GM12872 (cell line): ENCODE results near the gene DAB1.

ENCODE experiments used
- CTCF ChIP-seq: IDR thresholded peaks from 3 replicates; pipeline ENCODE4 v1.5.1; 2011; ENCODE audit warnings: low read depth, mild to moderate bottlenecking, low read length, moderate library complexity; ENCODE audit not compliant: insufficient read depth

Gene DAB1

DNA sequence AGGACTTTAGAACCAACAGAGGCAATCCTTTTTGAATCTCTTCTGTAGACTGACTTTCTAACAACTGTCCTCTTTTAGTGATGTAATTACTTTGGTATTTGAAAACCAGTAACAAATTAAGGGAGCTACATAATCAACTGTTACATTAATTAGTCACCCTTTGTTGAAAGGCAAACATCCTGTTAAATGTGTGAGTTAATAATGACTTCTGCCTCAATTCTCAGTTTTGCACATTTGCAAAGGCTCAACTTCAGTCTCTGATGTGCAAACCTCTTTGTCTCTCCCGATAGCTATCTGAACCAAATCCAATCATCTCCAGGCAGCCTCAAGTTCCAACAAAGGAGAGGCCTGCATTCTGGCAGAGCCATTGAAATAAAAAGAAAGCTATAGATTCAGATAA lies 322.7 kb downstream of the DAB1 start:
- no peak for TF ChIP-seq CTCF

- no peak for TF ChIP-seq CTCF
Measured at GRCh38 chr1:57094749-57095148, 329.1 kb downstream of the DAB1 start.

DNA sequence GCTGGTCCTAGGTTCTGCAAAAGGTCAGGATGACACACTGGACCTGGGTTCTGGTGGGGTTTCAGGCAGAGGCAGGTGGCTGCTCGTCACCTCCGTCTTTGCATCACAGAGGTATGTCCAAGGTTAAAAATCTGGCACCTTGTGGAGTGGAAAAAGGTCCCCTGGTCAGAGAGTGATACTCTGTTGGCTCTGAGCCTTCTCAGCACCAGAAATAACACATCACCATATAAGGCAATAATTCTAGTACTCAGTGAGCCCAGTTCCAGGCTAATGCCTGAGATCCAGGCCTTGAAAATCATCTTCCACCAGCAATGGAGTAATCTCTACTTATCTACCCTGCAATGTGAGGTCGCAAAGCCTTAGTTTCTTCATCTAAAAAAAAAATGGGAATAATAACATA lies 330.7 kb downstream of the DAB1 start:
- no peak for TF ChIP-seq CTCF

GRCh38 chr1:57091642-57092041 lies 332.2 kb downstream of the DAB1 start:
- TF ChIP-seq CTCF, result no peak

GRCh38 chr1:57089855-57090254 lies 334.0 kb downstream of the DAB1 start:
- TF ChIP-seq CTCF, result no peak

GRCh38 chr1:57089221-57089620 lies 334.6 kb downstream of the DAB1 start:
- no peak for TF ChIP-seq CTCF

GRCh38 chr1:57088653-57089052 lies 335.2 kb downstream of the DAB1 start:
- TF ChIP-seq CTCF, result no peak

DNA sequence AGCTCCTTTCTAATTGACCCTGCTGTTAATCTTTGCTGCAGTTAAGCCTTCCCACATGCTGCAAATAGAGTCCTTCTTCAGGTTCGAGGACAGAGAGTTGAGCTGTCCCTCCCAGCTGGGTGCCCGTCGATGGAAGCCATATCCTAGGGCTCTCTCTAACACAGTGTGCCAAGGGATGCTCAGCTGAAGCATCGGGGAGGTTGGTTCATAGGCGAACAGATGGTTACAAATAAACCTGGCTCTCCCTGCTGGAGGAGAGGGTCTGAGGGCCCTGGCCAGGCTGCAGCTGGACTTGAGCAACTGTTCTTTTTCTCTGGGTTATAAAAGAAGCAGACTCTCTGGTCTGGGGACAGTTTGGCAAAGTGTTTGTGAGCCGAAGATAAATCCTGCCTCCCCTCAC lies 337.7 kb downstream of the DAB1 start:
- TF ChIP-seq CTCF, result no peak
